HG03521 (cell line): ENCODE data around the gene CYP2W1.
"Not testable (repeated sequence)": the region's sequence is repeated elsewhere in the genome, so short reads cannot be mapped to it uniquely, and the experiment has no call there.

ENCODE experiments used
- ATAC-seq: cut with Tn5 transposase; IDR thresholded peaks from one replicate; pipeline ENCODE4 v1.9.1; 2021; ENCODE audit warnings: mild to moderate bottlenecking, moderate library complexity; ENCODE audit not compliant: unreplicated experiment

The CYP2W1 gene

DNA sequence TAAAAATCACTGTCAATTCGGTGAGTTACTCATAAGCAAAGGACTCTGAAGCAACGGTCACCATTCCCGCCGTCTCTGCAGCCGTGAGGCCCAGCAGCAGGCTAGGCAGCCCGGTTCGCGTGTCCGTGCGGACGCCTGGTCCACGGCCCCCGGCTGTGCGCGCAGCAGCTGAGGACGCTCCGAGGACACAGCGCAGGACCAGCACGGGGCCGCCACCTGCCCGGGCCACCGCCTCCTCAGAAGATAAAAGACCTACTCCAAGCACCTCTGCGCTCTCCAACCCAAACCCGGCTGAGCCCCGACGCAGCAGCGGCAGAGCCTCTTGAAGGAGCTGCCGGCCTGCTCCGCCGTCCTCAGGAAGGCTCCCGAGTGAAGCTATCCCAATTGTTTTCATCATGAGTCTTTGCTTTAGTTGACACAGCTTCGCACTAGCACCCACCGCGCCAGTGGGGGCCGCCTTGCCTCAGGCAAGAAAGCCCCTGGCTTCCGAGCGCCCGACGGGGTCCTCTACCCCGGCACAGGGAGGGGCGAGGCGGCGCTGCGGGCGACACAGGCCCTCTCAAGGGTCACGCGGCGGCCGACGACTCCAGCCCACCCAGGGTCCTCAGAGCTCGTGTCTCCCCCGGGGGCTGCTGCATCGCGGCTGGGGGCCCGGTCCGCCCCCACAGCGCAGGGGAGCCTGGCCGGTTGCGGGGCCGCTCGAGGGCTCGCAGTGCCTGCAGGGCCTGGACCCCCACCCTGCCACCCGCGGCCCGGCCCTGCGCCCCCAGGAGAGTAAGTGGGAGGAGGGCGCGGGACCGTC, 44.5 kb downstream of the CYP2W1 start:
- peak; percentile 2 for ATAC-seq

DNA sequence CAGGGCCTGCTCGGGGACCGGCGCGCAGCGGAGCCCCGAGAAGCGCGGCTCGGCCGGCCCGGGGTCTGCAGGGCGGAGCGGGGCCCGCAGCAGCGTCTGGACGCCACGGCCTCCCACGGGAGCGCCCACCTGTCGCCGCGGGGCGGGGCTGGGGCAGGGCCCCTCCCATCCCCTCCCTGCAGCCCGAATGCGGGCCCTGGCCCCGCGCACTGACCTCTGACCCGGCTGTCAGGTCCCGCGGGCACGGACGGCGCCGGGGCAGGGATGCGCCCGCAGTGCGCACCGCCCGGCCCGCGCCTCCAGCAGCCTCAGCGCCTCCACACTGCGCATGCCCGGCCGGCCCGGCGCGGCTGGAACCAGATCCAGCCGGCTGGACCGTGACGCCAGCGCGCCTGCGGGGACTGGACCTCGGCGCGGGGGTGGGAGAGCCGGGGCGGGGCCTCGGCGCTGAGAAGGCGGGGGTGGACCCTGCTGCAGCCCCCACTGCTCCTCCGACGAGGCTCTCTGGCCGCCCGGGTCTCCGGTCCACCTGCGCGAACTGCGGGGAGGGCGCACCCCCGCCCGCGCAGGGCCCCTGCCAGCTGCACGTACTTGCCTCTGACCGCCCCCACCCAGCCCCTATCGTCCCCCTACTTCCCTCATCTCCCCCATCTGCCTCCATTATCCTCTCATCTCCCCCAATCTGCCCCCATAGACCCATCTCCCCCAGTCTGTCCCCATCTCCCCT, 45.2 kb downstream of the CYP2W1 start:
- peak; percentile 52 for ATAC-seq

DNA sequence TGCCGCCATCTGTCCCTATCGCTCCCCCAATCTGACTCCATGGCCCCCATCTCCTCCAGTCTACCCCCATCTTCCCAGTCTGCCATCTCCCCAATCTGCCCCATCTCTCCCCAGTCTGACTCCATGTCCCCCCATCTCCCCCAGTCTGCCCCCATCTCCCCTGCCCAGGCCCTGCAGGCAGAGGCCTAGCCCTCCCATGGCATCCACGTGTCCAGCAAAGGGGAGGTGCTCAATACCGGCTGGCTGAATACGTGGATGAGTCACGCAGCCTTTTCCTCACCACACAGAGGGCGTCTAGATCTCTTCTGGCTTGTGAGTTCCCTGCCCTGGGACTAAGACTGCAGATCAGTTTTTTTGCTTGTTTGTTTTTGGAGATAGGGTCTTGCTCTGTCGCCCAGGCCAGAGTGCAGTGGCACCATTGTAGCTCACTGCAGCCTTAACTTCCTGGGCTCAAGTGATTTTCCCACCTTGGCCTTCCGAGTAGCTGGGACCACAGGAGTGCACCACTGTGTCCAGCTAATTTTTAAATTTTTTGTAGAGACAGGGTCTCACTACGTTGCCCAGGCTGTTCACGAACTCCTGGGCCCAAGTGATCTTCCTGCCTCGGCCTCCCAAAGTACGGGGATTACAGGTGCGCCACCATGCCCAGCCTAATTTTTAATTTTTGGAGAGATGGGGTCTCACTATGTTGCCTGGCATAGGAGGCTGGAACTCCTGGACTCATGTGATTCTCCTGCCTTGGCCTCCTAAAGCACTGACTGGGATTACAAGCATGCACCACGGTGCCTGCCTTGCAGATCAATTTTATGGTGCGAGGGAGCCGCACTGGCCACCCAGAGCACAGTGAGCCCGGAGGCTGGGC, 46.0 kb downstream of the CYP2W1 start:
- ATAC-seq = no peak

DNA sequence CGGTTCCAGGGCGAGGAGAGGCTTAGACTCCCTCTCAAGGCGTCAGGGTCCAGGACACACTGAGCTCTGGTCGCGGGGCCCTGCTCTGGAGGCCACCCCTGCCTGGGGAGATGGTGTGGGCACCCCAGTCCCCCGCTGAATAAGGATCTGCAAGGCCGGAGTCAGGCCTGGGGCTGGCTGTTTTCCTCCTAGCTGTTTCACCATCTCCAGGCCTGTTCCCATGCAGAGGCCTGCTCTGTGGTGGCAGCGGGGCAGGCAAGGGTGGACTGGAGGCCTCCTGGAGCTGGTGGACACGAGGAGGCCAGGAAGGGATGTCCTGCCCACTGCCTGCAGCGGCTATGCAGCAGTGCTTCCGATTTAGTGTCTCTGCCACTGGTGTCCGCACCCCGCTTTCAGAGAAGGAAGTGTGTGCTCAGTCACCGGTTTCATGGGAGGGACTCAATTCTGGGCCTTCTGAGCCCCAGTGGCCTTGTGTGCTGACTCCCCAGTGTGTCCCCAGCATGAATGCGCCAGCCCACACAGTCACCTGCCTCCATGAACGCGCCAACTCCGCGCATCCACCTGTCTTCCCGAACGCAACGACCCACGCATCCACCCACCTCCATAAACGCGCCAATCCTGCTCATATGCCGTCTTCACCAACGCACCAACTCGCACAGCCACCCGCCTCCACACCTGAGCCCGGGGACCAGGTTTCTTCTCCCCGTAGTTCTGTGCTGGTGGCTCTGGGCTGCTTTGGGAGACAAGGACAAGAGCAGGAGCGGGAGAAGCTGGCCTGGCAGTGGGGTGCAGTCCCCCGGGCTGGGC, 46.9 kb downstream of the CYP2W1 start:
- ATAC-seq = no peak

DNA sequence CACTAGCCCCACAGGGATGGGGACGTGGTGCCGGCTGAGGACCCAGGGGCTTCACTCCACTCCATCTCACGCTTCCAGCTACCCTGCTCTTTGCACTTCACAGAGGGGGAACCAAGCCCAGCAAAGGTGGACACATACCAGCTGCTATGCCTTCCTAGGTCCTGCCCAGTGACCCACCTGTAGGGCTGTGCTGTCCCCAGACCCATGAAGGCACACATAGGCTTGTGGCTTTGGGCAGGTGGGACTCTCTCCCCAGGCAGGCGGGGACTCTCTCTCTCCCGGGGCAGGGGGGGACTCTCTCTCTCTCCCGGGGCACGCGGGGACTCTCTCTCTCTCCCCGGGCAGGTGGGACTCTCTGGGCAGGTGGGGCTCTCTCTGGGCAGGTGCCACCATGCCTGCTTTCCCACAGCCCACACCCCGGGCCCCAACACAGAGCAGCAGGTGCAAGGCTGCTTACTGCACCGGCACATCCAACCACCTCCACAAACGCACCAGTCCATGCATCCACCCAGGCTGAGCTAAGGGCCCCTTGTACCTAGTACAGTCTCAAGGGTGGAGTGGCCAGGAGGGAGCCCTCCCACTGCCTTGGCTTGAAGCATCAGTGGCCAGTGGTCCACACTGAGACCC, 47.6 kb downstream of the CYP2W1 start:
- ATAC-seq = no peak

DNA sequence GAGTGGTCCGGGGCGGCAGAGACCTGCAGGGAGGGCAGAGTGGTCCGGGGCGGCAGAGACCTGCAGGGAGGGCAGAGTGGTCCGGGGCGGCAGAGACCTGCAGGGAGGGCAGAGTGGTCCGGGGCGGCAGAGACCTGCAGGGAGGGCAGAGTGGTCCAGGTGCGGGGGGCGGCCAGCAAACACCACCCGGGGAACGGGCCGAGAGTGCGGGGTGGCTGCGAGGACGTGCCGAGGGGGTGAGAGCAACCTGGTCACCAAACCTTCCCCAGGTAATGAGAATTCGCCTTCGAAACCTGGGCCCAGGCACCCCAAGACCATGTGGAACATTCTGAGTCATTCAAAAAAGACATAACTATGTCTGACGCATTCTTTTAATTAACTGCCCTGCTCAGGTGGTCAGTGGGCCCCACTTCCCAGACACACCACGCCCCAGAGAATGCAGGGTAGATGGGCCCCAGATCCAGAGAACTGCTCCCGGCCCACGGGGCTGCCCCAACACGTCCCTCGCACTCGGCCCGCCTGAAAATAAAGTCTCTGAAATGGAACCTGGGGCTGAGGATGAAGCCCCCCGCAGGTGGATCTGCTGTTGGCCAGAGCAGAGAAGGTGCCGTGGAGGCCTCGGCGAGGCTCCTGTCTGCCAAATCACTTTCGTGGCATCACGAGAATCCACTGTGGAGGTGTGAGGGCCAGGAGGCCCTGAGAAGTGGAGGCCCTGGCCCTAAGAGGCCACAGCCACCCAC, 48.9 kb downstream of the CYP2W1 start:
- ATAC-seq = no peak

DNA sequence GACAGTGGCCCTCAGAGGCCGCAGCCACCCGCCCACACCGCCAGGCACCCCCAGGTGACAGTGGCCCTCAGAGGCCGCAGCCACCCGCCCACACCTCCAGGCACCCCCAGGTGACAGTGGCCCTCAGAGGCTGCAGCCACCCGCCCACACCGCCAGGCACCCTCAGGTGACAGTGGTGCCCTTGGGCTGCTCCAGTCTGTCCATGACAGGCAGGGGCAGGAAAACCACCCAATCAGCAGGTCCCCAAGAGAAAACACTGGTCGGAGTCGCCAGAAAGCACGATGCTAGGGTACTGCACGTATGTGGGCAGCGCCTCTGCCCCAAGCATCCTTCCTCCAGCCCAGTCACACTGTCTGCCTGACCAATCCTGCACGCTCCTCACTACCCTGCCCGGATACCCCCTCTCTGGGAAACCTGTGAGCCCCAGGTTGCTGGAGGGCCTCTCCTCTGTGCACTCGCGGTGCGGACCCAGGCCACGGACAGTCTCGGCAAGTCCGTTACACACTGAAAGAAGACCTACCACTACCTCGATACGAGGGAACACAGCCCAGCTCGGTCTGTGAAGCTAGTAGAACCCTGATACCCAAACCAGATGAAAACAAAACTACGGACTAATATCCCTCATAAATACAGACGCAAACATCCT, 49.7 kb downstream of the CYP2W1 start:
- no peak for ATAC-seq

DNA sequence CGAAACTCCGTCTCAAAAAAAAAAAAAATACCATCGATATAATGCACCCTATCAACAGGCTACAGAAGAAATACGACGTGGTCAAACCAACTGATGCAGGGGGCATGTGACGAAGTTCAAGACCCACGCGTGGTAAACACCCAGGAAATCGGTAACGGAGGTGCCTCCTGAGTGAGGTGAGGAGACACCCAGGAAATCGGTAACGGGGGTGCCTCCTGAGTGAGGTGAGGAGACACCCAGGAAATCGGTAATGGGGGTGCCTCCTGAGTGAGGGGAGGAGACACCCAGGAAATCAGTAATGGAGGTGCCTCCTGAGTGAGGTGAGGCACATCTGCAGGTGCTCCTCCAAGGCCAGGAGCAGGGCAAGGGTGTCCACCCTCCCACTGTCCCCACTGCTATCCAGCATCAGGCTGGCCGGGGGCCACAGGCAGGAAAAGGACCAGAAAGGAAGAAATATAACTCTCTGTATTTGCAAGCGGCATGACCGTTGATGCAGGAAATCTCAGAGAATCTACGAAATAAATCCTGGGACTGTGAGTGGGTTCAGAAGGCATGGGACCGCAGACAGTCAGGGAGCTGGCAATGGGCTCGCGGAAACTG, 50.7 kb downstream of the CYP2W1 start:
- ATAC-seq = no peak

DNA sequence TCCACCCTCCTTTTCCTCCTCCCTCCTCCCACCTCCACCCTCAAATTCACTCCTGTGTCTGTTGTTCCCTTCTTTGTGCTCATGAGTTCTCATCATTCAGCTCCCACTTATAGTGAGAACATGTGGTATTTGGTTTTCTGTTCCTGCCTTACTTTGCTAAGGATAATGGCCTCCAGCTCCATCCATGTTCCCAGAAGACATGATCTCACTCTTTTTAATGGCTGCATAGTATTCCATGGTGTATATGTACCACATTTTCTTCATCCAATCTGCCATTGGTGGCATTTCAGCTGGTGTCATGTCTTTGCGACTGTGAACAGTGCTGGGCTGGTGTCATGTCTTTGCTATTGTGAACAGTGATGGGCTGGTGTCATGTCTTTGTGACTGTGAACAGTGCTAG, 51.8 kb downstream of the CYP2W1 start:
- not testable (repeated sequence) for ATAC-seq

DNA sequence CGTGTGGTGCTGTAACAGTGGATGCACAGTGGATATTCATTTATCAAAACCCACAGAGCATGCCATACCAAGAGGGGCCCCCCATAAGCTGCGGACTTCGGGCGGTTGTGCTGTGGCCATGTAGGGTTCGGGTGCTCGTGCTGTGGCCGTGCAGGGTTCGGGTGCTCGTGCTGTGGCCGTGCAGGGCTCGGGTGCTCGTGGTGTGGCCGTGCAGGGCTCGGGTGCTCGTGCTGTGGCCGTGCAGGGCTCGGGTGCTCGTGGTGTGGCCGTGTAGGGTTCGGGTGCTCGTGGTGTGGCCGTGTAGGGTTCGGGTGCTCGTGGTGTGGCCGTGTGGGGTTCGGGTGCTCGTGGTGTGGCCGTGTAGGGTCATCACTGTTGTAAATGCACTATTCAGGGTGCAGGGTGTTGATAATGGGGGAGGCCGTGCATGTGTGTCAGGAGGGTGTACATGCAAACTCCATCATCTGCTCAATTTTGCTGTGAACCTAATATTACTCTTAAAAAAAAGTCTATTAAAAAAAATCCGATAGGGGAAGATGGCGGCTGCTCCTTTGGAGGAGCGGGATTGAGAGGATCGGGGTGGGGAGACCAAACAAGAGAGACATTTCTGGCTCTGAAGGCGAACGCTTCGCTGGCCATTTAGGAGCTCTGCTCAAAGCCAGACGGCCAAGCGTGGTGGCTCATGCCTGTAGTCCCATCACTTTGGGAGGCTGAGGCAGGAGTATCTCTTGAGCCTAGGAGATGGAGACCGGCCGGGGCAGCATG, 53.4 kb downstream of the CYP2W1 start:
- ATAC-seq = not testable (repeated sequence)
